COR-L47 (cell line): ENCODE measurements around the gene LRP3.
"Not testable (repeated sequence)": the region's sequence is repeated elsewhere in the genome, so short reads cannot be mapped to it uniquely, and the experiment has no call there.

Source experiments
- DNase-seq: peaks from one replicate; lab custom pipeline; 2025; lab: John Stamatoyannopoulos, UW

Gene LRP3

DNA sequence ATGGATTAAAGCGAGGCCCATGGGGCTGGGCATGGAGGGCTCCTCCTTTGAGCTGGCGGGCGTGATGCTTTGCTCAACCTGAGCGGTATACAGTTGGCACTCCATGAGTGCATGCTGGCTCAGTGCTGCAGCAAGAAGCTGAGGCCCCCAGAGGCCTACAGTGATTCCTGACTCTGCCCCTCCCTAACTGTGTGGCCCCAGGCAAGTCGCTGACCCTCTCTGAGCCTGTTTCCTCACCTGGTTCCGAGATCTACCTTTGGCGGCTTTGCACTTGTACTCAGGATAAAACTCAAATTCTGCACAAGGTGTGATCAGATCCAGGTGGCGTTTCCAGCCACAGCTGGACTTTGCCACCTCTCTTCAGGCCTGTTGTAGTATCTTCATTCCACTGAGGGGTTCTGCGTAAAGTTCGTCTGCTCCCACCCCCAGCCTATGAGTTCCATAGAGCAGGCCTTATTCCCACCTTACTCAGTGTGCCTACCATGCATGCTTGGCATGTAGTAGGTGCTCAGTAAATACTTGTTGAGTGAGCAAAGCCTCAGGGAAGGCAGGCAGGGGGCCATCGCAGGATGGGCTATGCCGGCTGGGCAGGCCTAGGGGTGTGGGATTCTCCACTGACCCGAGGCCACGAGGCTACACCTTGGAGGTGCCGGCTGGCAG lies 7.9 kb downstream of the LRP3 start:
- no peak for DNase-seq

DNA sequence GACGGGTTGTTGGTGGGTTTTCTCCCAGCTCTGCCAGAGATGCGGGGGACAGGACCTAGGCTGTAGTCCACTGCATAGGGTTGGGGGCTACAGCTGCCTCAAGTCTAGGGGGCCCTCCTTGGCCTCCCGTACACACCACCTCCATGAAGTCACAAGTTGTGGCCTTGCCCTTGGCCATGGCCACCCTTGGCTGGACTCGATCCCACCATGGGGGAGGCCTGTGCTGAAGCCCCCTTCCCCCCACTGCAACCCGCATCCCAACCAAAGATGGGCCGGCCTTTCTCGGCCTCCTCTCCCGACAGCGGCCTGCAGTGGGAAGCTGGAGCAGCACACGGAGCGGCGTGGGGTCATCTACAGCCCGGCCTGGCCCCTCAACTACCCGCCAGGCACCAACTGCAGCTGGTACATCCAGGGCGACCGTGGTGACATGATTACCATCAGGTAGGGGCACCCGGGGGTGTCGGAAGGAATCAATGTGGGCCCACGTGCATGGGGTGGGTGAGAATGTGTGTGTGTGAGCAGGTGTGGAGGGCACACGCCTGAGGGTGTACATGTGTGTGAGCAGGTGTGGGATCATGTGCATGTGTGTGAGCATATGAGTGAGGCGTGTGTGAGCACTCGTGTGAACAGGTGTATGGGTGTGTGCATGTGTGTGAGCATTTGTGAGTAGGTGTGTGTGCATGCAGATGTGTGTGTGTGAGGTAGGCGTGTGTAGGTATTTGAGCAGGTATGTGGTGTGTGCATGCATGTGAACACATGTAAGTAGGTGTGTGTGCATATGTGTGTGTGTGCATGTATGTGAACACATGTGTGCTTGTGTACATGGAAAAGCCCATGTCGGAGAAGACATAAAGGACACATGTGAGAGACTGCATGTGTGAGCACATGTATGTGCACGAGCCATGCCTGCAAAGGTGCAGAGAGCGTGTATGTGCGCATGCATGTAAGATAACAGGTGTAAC lies 8.7 kb downstream of the LRP3 start:
- no peak for DNase-seq

- DNase-seq = no peak
Measured at GRCh38 chr19:33203529-33203928, 9.4 kb downstream of the LRP3 start.

DNA sequence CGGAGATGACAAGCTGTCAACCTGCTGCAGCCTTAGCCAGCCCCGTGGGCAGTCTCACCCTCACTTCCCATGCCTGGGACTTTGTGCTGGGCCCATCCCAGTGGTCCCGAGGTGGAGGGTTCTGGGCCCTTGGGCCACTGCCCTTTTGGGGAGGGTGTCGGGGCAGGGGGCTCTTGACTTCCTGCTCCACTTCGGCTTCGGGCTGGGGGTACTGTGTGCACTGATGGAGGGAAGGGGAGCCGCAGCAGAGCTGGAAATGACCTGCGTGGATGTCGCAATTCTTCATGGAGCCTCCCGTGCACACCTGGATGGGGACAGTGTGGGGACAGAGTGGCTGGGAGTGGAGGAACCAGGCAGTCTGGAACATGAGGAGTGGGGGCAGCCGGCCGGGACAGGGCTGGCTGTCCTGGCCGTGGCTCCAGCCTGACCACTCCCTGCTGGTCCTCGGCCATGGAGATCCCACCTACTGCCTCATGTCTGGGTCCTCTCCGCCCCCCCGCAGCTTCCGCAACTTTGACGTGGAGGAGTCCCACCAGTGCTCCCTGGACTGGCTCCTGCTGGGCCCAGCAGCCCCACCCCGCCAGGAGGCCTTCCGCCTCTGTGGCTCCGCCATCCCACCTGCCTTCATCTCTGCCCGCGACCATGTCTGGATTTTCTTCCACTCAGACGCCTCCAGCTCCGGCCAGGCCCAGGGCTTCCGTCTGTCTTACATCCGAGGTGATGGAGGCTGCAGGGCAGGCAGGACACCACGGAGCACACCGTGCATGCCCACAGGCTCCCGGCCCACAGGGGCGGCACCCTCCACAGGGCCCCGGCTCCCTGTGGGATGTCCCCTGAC lies 10.2 kb downstream of the LRP3 start:
- no peak for DNase-seq

- no peak for DNase-seq
Measured at GRCh38 chr19:33205110-33205509, 11.0 kb downstream of the LRP3 start.

GRCh38 chr19:33205531-33206260 lies 11.6 kb downstream of the LRP3 start:
- DNase-seq = no peak

GRCh38 chr19:33206261-33207039 lies 12.3 kb downstream of the LRP3 start:
- DNase-seq = no peak

GRCh38 chr19:33207040-33207620 lies 13.0 kb downstream of the LRP3 start:
- DNase-seq = no peak

- no peak for DNase-seq
Measured at GRCh38 chr19:33207903-33208302, 13.8 kb downstream of the LRP3 start.

DNA sequence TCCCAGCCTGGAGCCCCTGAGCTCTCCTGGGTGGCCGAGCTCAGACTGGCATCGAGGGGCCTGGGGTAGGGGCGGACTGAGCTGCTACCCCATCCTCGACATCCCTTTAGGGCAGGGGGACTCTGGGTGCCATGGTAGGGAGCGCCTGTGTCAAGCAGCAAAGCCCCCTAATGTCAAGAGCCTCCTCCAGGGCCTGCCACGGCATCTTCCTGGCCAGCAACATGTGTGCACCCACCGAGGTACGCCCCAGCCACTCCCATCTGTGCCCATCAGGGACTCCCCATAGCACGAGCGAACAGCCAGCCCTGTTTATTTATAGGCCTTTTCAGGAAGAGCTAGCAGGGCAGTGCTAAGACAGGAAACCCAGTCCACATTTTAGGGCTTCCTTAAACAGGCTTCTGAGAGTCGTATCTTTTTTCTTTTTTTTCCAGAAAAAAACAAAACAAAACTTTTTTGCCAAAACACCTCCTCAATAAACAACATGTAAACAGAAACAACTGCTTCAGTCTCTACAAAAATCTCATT lies 14.3 kb downstream of the LRP3 start:
- DNase-seq = no peak

DNA sequence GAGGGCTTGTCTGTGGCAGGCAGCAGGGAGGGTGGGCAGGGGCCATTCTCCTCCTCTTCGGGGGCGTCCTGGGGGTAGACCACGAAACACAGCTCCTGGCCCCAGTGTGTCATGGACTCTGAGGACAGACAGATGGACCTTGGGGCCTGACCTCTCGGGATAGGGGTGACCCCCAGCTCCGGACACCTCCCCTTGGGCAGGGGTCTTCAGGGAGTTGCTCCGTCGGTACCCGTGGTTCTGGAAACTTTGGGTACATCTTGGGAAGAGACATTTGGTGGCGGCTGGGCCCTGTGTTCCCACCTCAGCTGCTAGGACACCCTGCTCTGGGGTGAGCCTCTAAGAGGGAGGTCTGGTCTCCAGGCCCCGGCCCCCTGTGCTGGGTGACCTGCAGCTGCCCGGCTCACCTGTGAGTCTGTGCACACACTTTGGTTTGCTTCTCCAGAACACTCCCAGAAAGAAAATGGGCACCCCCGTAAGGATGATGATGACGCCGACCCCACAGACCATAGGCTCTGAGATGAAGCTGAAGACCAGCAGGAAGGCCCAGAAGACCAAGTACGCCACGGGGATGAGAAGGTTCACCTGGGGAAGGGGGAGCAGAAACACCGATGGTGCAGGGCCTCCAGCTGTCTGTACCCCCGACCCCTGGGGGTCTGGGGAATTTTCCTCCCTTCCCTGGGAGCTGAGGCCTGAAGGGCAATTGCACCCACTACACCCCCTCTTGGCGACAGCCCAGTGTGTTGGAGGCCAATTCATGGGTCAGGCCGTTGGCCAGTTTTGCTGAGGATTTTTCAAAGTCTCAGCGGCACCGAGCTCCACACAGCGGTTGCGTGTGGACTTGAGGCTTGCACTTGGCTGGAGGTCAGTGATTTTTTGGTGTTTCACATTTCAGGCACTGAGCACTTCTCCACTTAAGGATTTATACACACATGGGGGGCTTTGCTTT lies 15.0 kb downstream of the LRP3 start:
- DNase-seq = no peak

GRCh38 chr19:33209850-33210230 lies 15.7 kb downstream of the LRP3 start:
- DNase-seq = not testable (repeated sequence)

- no peak for DNase-seq
Measured at GRCh38 chr19:33210266-33210940, 16.3 kb downstream of the LRP3 start.

DNA sequence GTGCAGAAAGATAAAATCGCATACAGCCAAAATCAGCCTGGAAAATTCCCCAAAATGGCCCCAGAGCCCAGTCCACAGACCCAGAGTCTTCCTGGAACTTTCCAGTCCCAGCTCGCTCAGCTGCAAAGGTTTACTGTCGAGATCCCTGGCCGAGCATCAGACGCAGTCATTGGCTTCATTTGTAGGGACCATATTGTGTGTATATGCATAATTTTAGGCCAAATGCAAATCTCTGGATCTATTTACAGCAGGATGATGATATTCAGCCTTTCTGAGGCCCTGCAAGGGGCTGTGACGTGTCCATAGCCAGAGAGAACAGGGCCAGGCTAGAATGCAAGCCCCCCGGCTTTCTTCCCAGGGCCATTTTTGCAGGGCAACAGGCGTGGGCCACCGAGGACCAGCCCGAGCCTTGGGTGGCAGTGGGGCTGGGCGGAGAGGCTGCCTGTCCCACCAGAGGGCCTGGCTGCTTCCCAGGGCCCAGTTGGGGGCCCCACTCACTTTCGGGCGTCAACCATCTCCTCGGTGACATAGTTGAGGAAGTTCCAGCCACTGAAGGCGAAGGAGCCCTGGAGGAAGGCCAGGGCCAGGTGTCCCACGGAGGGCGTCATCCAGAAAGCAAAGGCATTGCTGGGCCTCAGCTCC lies 17.8 kb downstream of the LRP3 start:
- DNase-seq = no peak

- DNase-seq = no peak
Measured at GRCh38 chr19:33212436-33213172, 18.5 kb downstream of the LRP3 start.

DNA sequence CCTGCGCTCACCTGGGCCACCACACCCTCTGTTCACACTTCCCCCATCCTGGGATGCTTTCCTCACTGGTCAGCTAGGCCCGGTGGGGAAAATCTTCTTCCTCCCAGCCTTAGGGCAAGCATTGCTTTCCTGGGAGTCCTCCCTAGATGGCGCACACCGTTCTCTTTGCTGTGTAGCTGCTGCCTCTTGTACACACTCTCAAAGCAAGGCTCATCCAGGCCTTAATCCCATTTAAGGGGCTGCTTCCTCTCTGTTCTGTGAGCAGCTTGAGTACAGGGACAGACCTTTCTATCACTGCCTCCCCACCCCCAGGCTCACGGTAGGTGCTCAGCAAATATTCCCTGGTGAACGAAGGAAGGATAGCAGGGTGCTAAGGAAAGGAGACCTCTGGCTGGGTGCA lies 20.5 kb downstream of the LRP3 start:
- peak; percentile 23 for DNase-seq

GRCh38 chr19:33215438-33216197 lies 21.5 kb downstream of the LRP3 start:
- no peak for DNase-seq
